H1 (cell line): ENCODE measurements around the gene TGM1. TPM values are rescaled to one million over a fixed set of nuclear protein-coding genes. Genes with fewer than 3 reads are reported as not detected.
A peak's percentile ranks its signal among the peaks of the same experiment; 100 is the strongest.

Source experiments
- CTCF ChIA-PET: fragments of 300-600 bp; sonication (Branson Sonifier 250); formaldehyde crosslinking; loops from one replicate; lab custom pipeline; 2021; ENCODE audit not compliant: partially characterized antibody; lab: Charles Lee
- POLR2A ChIA-PET: fragments of 300-600 bp; sonication (Branson Sonifier 250); formaldehyde crosslinking; loops from one replicate; lab custom pipeline; 2021; ENCODE audit warnings: inconsistent platforms; ENCODE audit not compliant: partially characterized antibody; lab: Charles Lee
- DNase-seq, 2 experiments: peaks; one replicate each; pipeline versions ENCODE4 v3.0.0 to v3.0.0-alpha.2; 2010 to 2022; ENCODE audit warnings: low spot score in 2 of 2, low read depth in 1 of 2, mixed read lengths in 1 of 2
- FAIRE-seq: peaks from 2 replicates; lab custom pipeline; 2011; peaks lifted over from hg19 to GRCh38; lab: Jason Lieb, UNC
- H2AFZ ChIP-seq: 2 replicates; pipeline ENCODE4 v1.8.1; 2012; ENCODE audit warnings: low read length, inconsistent platforms
- H2AK5ac ChIP-seq: 2 replicates; pipeline ENCODE4 v1.6.1; 2013; ENCODE audit warnings: low read depth, low read length
- H2BK120ac ChIP-seq: replicated peaks from 2 replicates; pipeline ENCODE3; 2013; ENCODE audit warnings: low read depth, low read length, inconsistent platforms
- H2BK12ac ChIP-seq: 2 replicates; pipeline ENCODE4 v1.6.1; 2013; ENCODE audit warnings: low read depth, low read length
- H2BK15ac ChIP-seq: 2 replicates; pipeline ENCODE4 v1.6.1; 2013; ENCODE audit warnings: low read length
- H2BK20ac ChIP-seq: 2 replicates; pipeline ENCODE4 v1.6.1; 2013; ENCODE audit warnings: low read length
- H2BK5ac ChIP-seq: 2 replicates; pipeline ENCODE4 v1.6.1; 2013; ENCODE audit warnings: low read depth, low read length
- H3K14ac ChIP-seq: 2 replicates; pipeline ENCODE4 v1.6.1; 2013; ENCODE audit warnings: inconsistent platforms; ENCODE audit not compliant: insufficient read length
- H3K18ac ChIP-seq: 2 replicates; pipeline ENCODE4 v1.6.1; 2013; ENCODE audit warnings: low read length; ENCODE audit errors: extremely low read depth
- H3K23ac ChIP-seq: 2 replicates; pipeline ENCODE4 v1.6.1; 2013; ENCODE audit warnings: inconsistent platforms; ENCODE audit not compliant: insufficient read length
- H3K23me2 ChIP-seq: 2 replicates; pipeline ENCODE4 v1.6.1; 2013; ENCODE audit warnings: low read depth, low read length
- H3K27ac ChIP-seq: 2 replicates; pipeline ENCODE4 v1.6.1; 2011; ENCODE audit warnings: low read depth, low read length, inconsistent platforms
- H3K27me3 ChIP-seq, 4 experiments: replicated peaks in 1 of 4; 1 replicate in 1 of 4; 2 replicates in 3 of 4; pipeline versions ENCODE4 v1.6.1 to v1.8.1; 2011 to 2013; ENCODE audit warnings: low read length in 3 of 4, mild to moderate bottlenecking in 3 of 4, inconsistent platforms in 2 of 4, mixed read lengths in 2 of 4, moderate library complexity in 1 of 4; ENCODE audit not compliant: control insufficient read depth in 3 of 4, insufficient read depth in 3 of 4; ENCODE audit errors: extremely low read depth in 1 of 4
- H3K36me3 ChIP-seq, 4 experiments: 2 replicates each; pipeline versions ENCODE4 v1.6.1 to v1.8.1; 2011 to 2013; ENCODE audit warnings: mild to moderate bottlenecking in 4 of 4, low read length in 3 of 4, moderate library complexity in 2 of 4, control low read depth in 1 of 4, inconsistent platforms in 1 of 4; ENCODE audit not compliant: insufficient read depth in 4 of 4, control insufficient read depth in 2 of 4
- H3K4ac ChIP-seq: replicated peaks from 2 replicates; pipeline ENCODE3; 2013; ENCODE audit warnings: low read length, low read depth, mixed read lengths, inconsistent platforms; ENCODE audit not compliant: insufficient read length
- H3K4me1 ChIP-seq, 4 experiments: replicated peaks in 1 of 4; 1 replicate in 1 of 4; 2 replicates in 3 of 4; pipeline versions ENCODE4 v1.6.1 to v1.8.1; 2011 to 2013; ENCODE audit warnings: low read length in 3 of 4, inconsistent platforms in 2 of 4, mixed read lengths in 1 of 4; ENCODE audit not compliant: insufficient read depth in 4 of 4, control insufficient read depth in 3 of 4
- H3K4me2 ChIP-seq, 2 experiments: 2 replicates each; pipeline versions ENCODE4 v1.6.1 to v1.8.1; 2011 to 2013; ENCODE audit warnings: low read depth in 2 of 2, low read length in 2 of 2, control low read depth in 1 of 2, inconsistent platforms in 1 of 2, mild to moderate bottlenecking in 1 of 2; ENCODE audit not compliant: insufficient read depth in 1 of 2
- H3K4me3 ChIP-seq, 4 experiments: fragments of 200-600, 300-600 bp in 1 of 4; sonication (generic), shearing (Covaris generic), sonication (Bioruptor Twin) in 1 of 4; 2 replicates each; pipeline versions ENCODE4 v1.5.1 to v1.8.1; 2011 to 2016; ENCODE audit warnings: low read length in 4 of 4, low read depth in 3 of 4, control low read depth in 2 of 4, inconsistent platforms in 2 of 4, mild to moderate bottlenecking in 2 of 4, mixed read lengths in 1 of 4, moderate library complexity in 1 of 4; ENCODE audit not compliant: insufficient read depth in 2 of 4; ENCODE audit errors: extremely low read depth in 1 of 4
- H3K56ac ChIP-seq: replicated peaks from 2 replicates; pipeline ENCODE3; 2013; ENCODE audit warnings: low read depth, mild to moderate bottlenecking, mixed read lengths, low read length, inconsistent platforms; ENCODE audit not compliant: insufficient read length
- H3K79me1 ChIP-seq: 2 replicates; pipeline ENCODE4 v1.6.1; 2013; ENCODE audit warnings: low read depth, low read length, control low read depth
- H3K79me2 ChIP-seq, 2 experiments: 2 replicates each; pipeline versions ENCODE4 v1.6.1 to v1.8.1; 2012 to 2013; ENCODE audit warnings: low read length in 2 of 2, mild to moderate bottlenecking in 2 of 2, inconsistent platforms in 1 of 2; ENCODE audit not compliant: insufficient read depth in 2 of 2, control insufficient read depth in 1 of 2
- H3K9ac ChIP-seq, 4 experiments: replicated peaks in 1 of 4; 1 replicate in 1 of 4; 2 replicates in 3 of 4; pipeline versions ENCODE4 v1.6.1 to v1.8.1; 2011 to 2013; ENCODE audit warnings: low read depth in 3 of 4, low read length in 3 of 4, control low read depth in 2 of 4, mild to moderate bottlenecking in 2 of 4, moderate library complexity in 2 of 4, inconsistent platforms in 1 of 4; ENCODE audit errors: extremely low read depth in 1 of 4
- H3K9me3 ChIP-seq, 2 experiments: 2 replicates each; pipeline versions ENCODE4 v1.6.1 to v1.8.1; 2012 to 2013; ENCODE audit warnings: mild to moderate bottlenecking in 2 of 2, moderate library complexity in 2 of 2, control low read depth in 1 of 2, inconsistent platforms in 1 of 2, low read depth in 1 of 2, low read length in 1 of 2, mixed read lengths in 1 of 2; ENCODE audit not compliant: insufficient read depth in 2 of 2
- H4K20me1 ChIP-seq, 2 experiments: replicated peaks in 1 of 2; 2 replicates each; pipeline versions ENCODE3 to v1.8.1; 2011 to 2013; ENCODE audit warnings: inconsistent platforms in 2 of 2, low read length in 2 of 2, mild to moderate bottlenecking in 1 of 2; ENCODE audit not compliant: insufficient read depth in 2 of 2, control insufficient read depth in 1 of 2
- H4K5ac ChIP-seq: 2 replicates; pipeline ENCODE4 v1.6.1; 2013; ENCODE audit warnings: low read length, low read depth, mixed read lengths, inconsistent platforms; ENCODE audit not compliant: insufficient read length
- H4K8ac ChIP-seq: 2 replicates; pipeline ENCODE4 v1.8.0; 2013; ENCODE audit warnings: mild to moderate bottlenecking, moderate library complexity, low read length, inconsistent platforms; ENCODE audit not compliant: insufficient read depth; ENCODE audit errors: extremely low read depth
- H4K91ac ChIP-seq: replicated peaks from 2 replicates; pipeline ENCODE3; 2013; ENCODE audit warnings: low read length, mixed read lengths, inconsistent platforms; ENCODE audit not compliant: insufficient read length
- CBX8 ChIP-seq: fragments of 300-800, 300-1000 bp; sonication (generic); IDR thresholded peaks from 2 replicates; pipeline ENCODE4 v1.7.1; 2016; ENCODE audit warnings: low read depth, low read length, borderline replicate concordance
- CREB1 ChIP-seq: IDR thresholded peaks from 2 replicates; pipeline ENCODE4 v1.6.1; 2012; ENCODE audit warnings: inconsistent platforms
- EZH2 ChIP-seq: fragments of 200-600 bp; sonication (generic); IDR thresholded peaks from 2 replicates; pipeline ENCODE4 v1.7.1; 2012; ENCODE audit warnings: low read depth, mild to moderate bottlenecking, moderate library complexity, low read length, inconsistent platforms; ENCODE audit not compliant: severe bottlenecking
- MAX ChIP-seq: IDR thresholded peaks from 2 replicates; pipeline ENCODE4 v1.6.1; 2012; ENCODE audit warnings: inconsistent platforms
- RAD21 ChIP-seq, 2 experiments: IDR thresholded peaks in 1 of 2; conservative IDR thresholded peaks in 1 of 2; 2 replicates each; pipeline ENCODE4 v1.6.1; 2011; ENCODE audit warnings: low read depth in 2 of 2, low read length in 2 of 2, improper control_type of control experiment in 1 of 2, inconsistent platforms in 1 of 2, mild to moderate bottlenecking in 1 of 2, moderate library complexity in 1 of 2
- RBBP5 ChIP-seq: IDR thresholded peaks from 2 replicates; pipeline ENCODE4 v1.7.1; 2012; ENCODE audit warnings: low read depth, mild to moderate bottlenecking, inconsistent platforms, low read length, moderate library complexity, borderline replicate concordance
- RFX5 ChIP-seq: IDR thresholded peaks from 2 replicates; pipeline ENCODE4 v1.6.1; 2011; ENCODE audit warnings: low read depth, low read length, improper control_type of control experiment, borderline replicate concordance
- RNF2 ChIP-seq: fragments of 200-900, 300-1000 bp; sonication (generic); IDR thresholded peaks from 2 replicates; pipeline ENCODE4 v1.7.1; 2016; ENCODE audit warnings: borderline replicate concordance, low read depth, mild to moderate bottlenecking, antibody characterized with exemption, low read length; ENCODE audit not compliant: poor library complexity, severe bottlenecking; ENCODE audit errors: missing control alignments
- SP2 ChIP-seq: IDR thresholded peaks from 2 replicates; pipeline ENCODE4 v1.6.1; 2012; ENCODE audit warnings: mild to moderate bottlenecking, low read length, inconsistent platforms
- TCF12 ChIP-seq: IDR thresholded peaks from 2 replicates; pipeline ENCODE4 v1.6.1; 2011; ENCODE audit warnings: low read depth, mild to moderate bottlenecking, low read length
- ZNF274 ChIP-seq: IDR thresholded peaks from 2 replicates; pipeline ENCODE4 v1.7.0; 2012; ENCODE audit warnings: low read length, borderline replicate concordance; ENCODE audit errors: extremely low read depth
- WGBS, 2 experiments: shearing (Covaris generic) in 1 of 2; methylation state at CpG; one replicate each; pipeline versions ENCODE4 v1.1.6 to v1.1.7; 2013 to 2015; ENCODE audit warnings: low lambda C conversion rate in 2 of 2, mixed read lengths in 2 of 2, inconsistent platforms in 1 of 2, low coverage in 1 of 2, missing lambda C conversion rate in 1 of 2; ENCODE audit not compliant: insufficient replicate concordance in 2 of 2, insufficient coverage in 1 of 2, insufficient read length in 1 of 2; ENCODE audit errors: extremely low coverage in 1 of 2, missing lambda C conversion rate in 1 of 2; 5-methylcytosine and 5-hydroxymethylcytosine counted together
- polyA plus RNA-seq, 7 experiments: library from polyadenylated mRNA; depleted of rRNA in 3 of 7; stranded (reverse) in 5 of 7; unstranded in 2 of 7; fragments of >200 nt in 5 of 7; fragments of 200-250 nt in 2 of 7; gene quantifications; 1 replicate in 5 of 7; 2 replicates in 1 of 7; 4 replicates in 1 of 7; pipeline versions ENCODE4 v1.2.1 to v1.2.3, GENCODE V29; 2011 to 2013; ENCODE audit warnings: missing spikeins in 2 of 7, mixed read lengths in 2 of 7
- total RNA-seq: library from RNA; stranded (reverse); fragmentation: NEBNext Ultra II Directional; extraction: Animal tissue kit (Norgen Biotek cat#: 25700); gene quantifications from 2 replicates; pipeline ENCODE4 v1.2.1, GENCODE V29; 2021

TGM1 gene
- total and polyA plus RNA-seq, 2 of the 8 experiments (the other 6 are each of a cell fraction or from before 2014, with no cell fraction given), result 1.8 to 2.2 TPM

GRCh38 chr14:24259282-24260025 lies 3.5 kb downstream of the TGM1 start:
- Histone ChIP-seq H3K14ac (no peak overlapping the region), H4K91ac (no peak overlapping the region), H2BK15ac (no peak overlapping the region), H3K18ac (no peak overlapping the region), H2BK120ac (no peak overlapping the region), H4K8ac (peak overlapping the region; percentile 80), H3K4ac (no peak overlapping the region), H3K23ac (no peak overlapping the region), H3K4me2 (no peak overlapping the region), H4K5ac (no peak overlapping the region), H3K9me3 (no peaks in the 10 kb centered on the region), H3K4me1 (peaks cover 0 to 2% (median 0%) of the 10 kb centered on the region in 4 experiments; a peak in 1 of 7 replicates), H3K27ac (no peak overlapping the region), H3K27me3 (no peaks in the 10 kb centered on the region; a peak in 1 of 7 replicates), H2AFZ (no peak overlapping the region), H3K4me3 (no peak overlapping the region), H3K56ac (no peak overlapping the region), H2BK20ac (no peak overlapping the region), H2BK12ac (no peak overlapping the region), H3K79me2 (no peaks in the 10 kb centered on the region), H3K9ac (no peak overlapping the region), H2BK5ac (no peak overlapping the region), H3K36me3 (no peaks in the 10 kb centered on the region), H2AK5ac (no peak overlapping the region), H4K20me1 (peaks cover 0 to 2% of the 10 kb centered on the region in 2 experiments), H3K23me2 (no peaks in the 10 kb centered on the region), H3K79me1 (no peaks in the 10 kb centered on the region)
- ChIA-PET CTCF (interaction anchor here (0.5 to 3.6 kb wide), 7 partner anchors 12 to 1447 kb away, joined by 3 to 14 read pairs (median 4); partner anchors contain the start of genes CIDEB and RABGGTA), POLR2A (interaction anchor here (0.7 to 3.9 kb wide), 4 partner anchors 9 to 45 kb away, joined by 3 to 14 read pairs (median 4); no protein-coding TSS in a partner anchor)
- no peak for TF ChIP-seq RAD21 (IDR thresholded peaks at IDR 0.05 in 1 of 2, conservative IDR thresholded peaks at IDR 0.05 in 1 of 2; ENCODE audit: low read depth in 2 of 2, low read length in 2 of 2)
- TF ChIP-seq ZNF274, result no peak
- no peak for TF ChIP-seq CREB1
- TF ChIP-seq RBBP5, result no peak
- TF ChIP-seq TCF12, result no peak
- TF ChIP-seq MAX, result no peak
- TF ChIP-seq EZH2, result no peak
- TF ChIP-seq SP2, result no peak
- TF ChIP-seq CBX8, result no peak
- no peak for TF ChIP-seq RFX5
- no peak for TF ChIP-seq RNF2
- WGBS, 2 experiments, result 92% methylated on average over 16 of the region's 16 CpGs; no CpG with 5 or more reads in 1 of the 2 experiments
- no peak for FAIRE-seq
- no peak for DNase-seq
